ENCODE results near the gene GOT2.

GRCh38 chr16:58695368-58695767, 38.7 kb downstream of the GOT2 start:
- TF ChIP-seq POLR2A (IDR thresholded peaks at IDR 0.05) (no peak), CTCF (IDR thresholded peaks at IDR 0.05) (no peak)

Data from right lobe of liver (tissue), 4 donors.